ENCODE data around the gene MYO10.

- no peak for TF ChIP-seq EZH2phosphoT487 (IDR thresholded peaks at IDR 0.05; ENCODE audit: unreplicated experiment)
- TF ChIP-seq, protein P1, sequence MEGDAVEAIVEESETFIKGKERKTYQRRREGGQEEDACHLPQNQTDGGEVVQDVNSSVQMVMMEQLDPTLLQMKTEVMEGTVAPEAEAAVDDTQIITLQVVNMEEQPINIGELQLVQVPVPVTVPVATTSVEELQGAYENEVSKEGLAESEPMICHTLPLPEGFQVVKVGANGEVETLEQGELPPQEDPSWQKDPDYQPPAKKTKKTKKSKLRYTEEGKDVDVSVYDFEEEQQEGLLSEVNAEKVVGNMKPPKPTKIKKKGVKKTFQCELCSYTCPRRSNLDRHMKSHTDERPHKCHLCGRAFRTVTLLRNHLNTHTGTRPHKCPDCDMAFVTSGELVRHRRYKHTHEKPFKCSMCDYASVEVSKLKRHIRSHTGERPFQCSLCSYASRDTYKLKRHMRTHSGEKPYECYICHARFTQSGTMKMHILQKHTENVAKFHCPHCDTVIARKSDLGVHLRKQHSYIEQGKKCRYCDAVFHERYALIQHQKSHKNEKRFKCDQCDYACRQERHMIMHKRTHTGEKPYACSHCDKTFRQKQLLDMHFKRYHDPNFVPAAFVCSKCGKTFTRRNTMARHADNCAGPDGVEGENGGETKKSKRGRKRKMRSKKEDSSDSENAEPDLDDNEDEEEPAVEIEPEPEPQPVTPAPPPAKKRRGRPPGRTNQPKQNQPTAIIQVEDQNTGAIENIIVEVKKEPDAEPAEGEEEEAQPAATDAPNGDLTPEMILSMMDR (conservative IDR thresholded peaks at IDR 0.05; ENCODE audit: low read depth in 2 of 2): no peak
- TF ChIP-seq JUNB (IDR thresholded peaks at IDR 0.05; ENCODE audit: unreplicated experiment): no peak
- no peak for TF ChIP-seq POLR2AphosphoS5 (IDR thresholded peaks at IDR 0.05; ENCODE audit: low read depth)
Measured at GRCh38 chr5:16943846-16944678, 8.0 kb upstream of the MYO10 start.

All from GM23338 (cell line).